Stimulated activated naive CD4-positive, alpha-beta T cell (primary cell): Measurements from ENCODE around the gene GLIPR1.
"Not testable (repeated sequence)": the region's sequence is repeated elsewhere in the genome, so short reads cannot be mapped to it uniquely, and the experiment has no call there.

Source experiments
- DNase-seq, 6 experiments: peaks; one replicate each; lab custom pipeline; 2025; lab: John Stamatoyannopoulos, UW

Gene GLIPR1

GRCh38 chr12:75511116-75512048, 30.8 kb downstream of the GLIPR1 start, which contains the start of gene KRR1:
KRR1 (minus strand) TSS chr12:75511609; CDS start chr12:75511597, 12 bp downstream.
- peak; percentile 72 to 92 (median 88) for DNase-seq

GRCh38 chr12:75521224-75521623, 40.7 kb downstream of the GLIPR1 start:
- not testable (repeated sequence) for DNase-seq

- DNase-seq, result not testable (repeated sequence)
These were observed 41.6 kb downstream of the GLIPR1 start for GRCh38 chr12:75522124-75522523.

GRCh38 chr12:75525263-75525662, 44.7 kb downstream of the GLIPR1 start:
- DNase-seq, result no peak

- peak in 2 of 6 experiments; percentile 4 to 6 for DNase-seq
These were observed 46.3 kb downstream of the GLIPR1 start for GRCh38 chr12:75526655-75527511.

- no peak for DNase-seq
These were observed 47.7 kb downstream of the GLIPR1 start for GRCh38 chr12:75528272-75528671.

- no peak for DNase-seq
These were observed 48.1 kb downstream of the GLIPR1 start for GRCh38 chr12:75528692-75529091.

- no peak for DNase-seq
These were observed 48.8 kb downstream of the GLIPR1 start for GRCh38 chr12:75529316-75529715.

- DNase-seq, result no peak
These were observed 49.3 kb downstream of the GLIPR1 start for GRCh38 chr12:75529826-75530225.

- no peak for DNase-seq
These were observed 52.7 kb downstream of the GLIPR1 start for GRCh38 chr12:75533239-75533638.

GRCh38 chr12:75539889-75540288, 59.3 kb downstream of the GLIPR1 start:
- DNase-seq, result no peak

GRCh38 chr12:75542942-75543341, 62.4 kb downstream of the GLIPR1 start:
- no peak for DNase-seq

- no peak for DNase-seq
These were observed 63.0 kb downstream of the GLIPR1 start for GRCh38 chr12:75543529-75543928.

GRCh38 chr12:75545636-75546035, 65.1 kb downstream of the GLIPR1 start:
- no peak for DNase-seq

- no peak for DNase-seq
These were observed 68.3 kb downstream of the GLIPR1 start for GRCh38 chr12:75548879-75549278.

GRCh38 chr12:75549989-75550388, 69.4 kb downstream of the GLIPR1 start:
- no peak for DNase-seq

GRCh38 chr12:75550401-75551240, 70.1 kb downstream of the GLIPR1 start:
- DNase-seq, result no peak

- DNase-seq, result no peak
These were observed 70.9 kb downstream of the GLIPR1 start for GRCh38 chr12:75551477-75551876.

GRCh38 chr12:75553398-75553797, 72.8 kb downstream of the GLIPR1 start:
- DNase-seq, result no peak
